H1 (cell line): ENCODE data around the gene TEX22. TPM values are rescaled to one million over a fixed set of nuclear protein-coding genes. Genes with fewer than 3 reads are reported as not detected.

Experiments used
- CTCF ChIA-PET: fragments of 300-600 bp; sonication (Branson Sonifier 250); formaldehyde crosslinking; loops from one replicate; lab custom pipeline; 2021; ENCODE audit not compliant: partially characterized antibody; lab: Charles Lee
- POLR2A ChIA-PET: fragments of 300-600 bp; sonication (Branson Sonifier 250); formaldehyde crosslinking; loops from one replicate; lab custom pipeline; 2021; ENCODE audit warnings: inconsistent platforms; ENCODE audit not compliant: partially characterized antibody; lab: Charles Lee
- DNase-seq, 2 experiments: peaks; one replicate each; pipeline versions ENCODE4 v3.0.0 to v3.0.0-alpha.2; 2010 to 2022; ENCODE audit warnings: low spot score in 2 of 2, low read depth in 1 of 2, mixed read lengths in 1 of 2
- FAIRE-seq: peaks from 2 replicates; lab custom pipeline; 2011; peaks lifted over from hg19 to GRCh38; lab: Jason Lieb, UNC
- H2AFZ ChIP-seq: 2 replicates; pipeline ENCODE4 v1.8.1; 2012; ENCODE audit warnings: low read length, inconsistent platforms
- H2AK5ac ChIP-seq: 2 replicates; pipeline ENCODE4 v1.6.1; 2013; ENCODE audit warnings: low read depth, low read length
- H2BK120ac ChIP-seq: replicated peaks from 2 replicates; pipeline ENCODE3; 2013; ENCODE audit warnings: low read depth, low read length, inconsistent platforms
- H2BK12ac ChIP-seq: 2 replicates; pipeline ENCODE4 v1.6.1; 2013; ENCODE audit warnings: low read depth, low read length
- H2BK15ac ChIP-seq: 2 replicates; pipeline ENCODE4 v1.6.1; 2013; ENCODE audit warnings: low read length
- H2BK20ac ChIP-seq: 2 replicates; pipeline ENCODE4 v1.6.1; 2013; ENCODE audit warnings: low read length
- H2BK5ac ChIP-seq: 2 replicates; pipeline ENCODE4 v1.6.1; 2013; ENCODE audit warnings: low read depth, low read length
- H3K14ac ChIP-seq: 2 replicates; pipeline ENCODE4 v1.6.1; 2013; ENCODE audit warnings: inconsistent platforms; ENCODE audit not compliant: insufficient read length
- H3K18ac ChIP-seq: 2 replicates; pipeline ENCODE4 v1.6.1; 2013; ENCODE audit warnings: low read length; ENCODE audit errors: extremely low read depth
- H3K23ac ChIP-seq: 2 replicates; pipeline ENCODE4 v1.6.1; 2013; ENCODE audit warnings: inconsistent platforms; ENCODE audit not compliant: insufficient read length
- H3K23me2 ChIP-seq: 2 replicates; pipeline ENCODE4 v1.6.1; 2013; ENCODE audit warnings: low read depth, low read length
- H3K27ac ChIP-seq: 2 replicates; pipeline ENCODE4 v1.6.1; 2011; ENCODE audit warnings: low read depth, low read length, inconsistent platforms
- H3K27me3 ChIP-seq, 4 experiments: replicated peaks in 1 of 4; 1 replicate in 1 of 4; 2 replicates in 3 of 4; pipeline versions ENCODE4 v1.6.1 to v1.8.1; 2011 to 2013; ENCODE audit warnings: low read length in 3 of 4, mild to moderate bottlenecking in 3 of 4, inconsistent platforms in 2 of 4, mixed read lengths in 2 of 4, moderate library complexity in 1 of 4; ENCODE audit not compliant: control insufficient read depth in 3 of 4, insufficient read depth in 3 of 4; ENCODE audit errors: extremely low read depth in 1 of 4
- H3K36me3 ChIP-seq, 4 experiments: 2 replicates each; pipeline versions ENCODE4 v1.6.1 to v1.8.1; 2011 to 2013; ENCODE audit warnings: mild to moderate bottlenecking in 4 of 4, low read length in 3 of 4, moderate library complexity in 2 of 4, control low read depth in 1 of 4, inconsistent platforms in 1 of 4; ENCODE audit not compliant: insufficient read depth in 4 of 4, control insufficient read depth in 2 of 4
- H3K4ac ChIP-seq: replicated peaks from 2 replicates; pipeline ENCODE3; 2013; ENCODE audit warnings: low read length, low read depth, mixed read lengths, inconsistent platforms; ENCODE audit not compliant: insufficient read length
- H3K4me1 ChIP-seq, 4 experiments: replicated peaks in 1 of 4; 1 replicate in 1 of 4; 2 replicates in 3 of 4; pipeline versions ENCODE4 v1.6.1 to v1.8.1; 2011 to 2013; ENCODE audit warnings: low read length in 3 of 4, inconsistent platforms in 2 of 4, mixed read lengths in 1 of 4; ENCODE audit not compliant: insufficient read depth in 4 of 4, control insufficient read depth in 3 of 4
- H3K4me2 ChIP-seq, 2 experiments: 2 replicates each; pipeline versions ENCODE4 v1.6.1 to v1.8.1; 2011 to 2013; ENCODE audit warnings: low read depth in 2 of 2, low read length in 2 of 2, control low read depth in 1 of 2, inconsistent platforms in 1 of 2, mild to moderate bottlenecking in 1 of 2; ENCODE audit not compliant: insufficient read depth in 1 of 2
- H3K4me3 ChIP-seq, 4 experiments: fragments of 200-600, 300-600 bp in 1 of 4; sonication (generic), shearing (Covaris generic), sonication (Bioruptor Twin) in 1 of 4; 2 replicates each; pipeline versions ENCODE4 v1.5.1 to v1.8.1; 2011 to 2016; ENCODE audit warnings: low read length in 4 of 4, low read depth in 3 of 4, control low read depth in 2 of 4, inconsistent platforms in 2 of 4, mild to moderate bottlenecking in 2 of 4, mixed read lengths in 1 of 4, moderate library complexity in 1 of 4; ENCODE audit not compliant: insufficient read depth in 2 of 4; ENCODE audit errors: extremely low read depth in 1 of 4
- H3K56ac ChIP-seq: replicated peaks from 2 replicates; pipeline ENCODE3; 2013; ENCODE audit warnings: low read depth, mild to moderate bottlenecking, mixed read lengths, low read length, inconsistent platforms; ENCODE audit not compliant: insufficient read length
- H3K79me1 ChIP-seq: 2 replicates; pipeline ENCODE4 v1.6.1; 2013; ENCODE audit warnings: low read depth, low read length, control low read depth
- H3K79me2 ChIP-seq, 2 experiments: 2 replicates each; pipeline versions ENCODE4 v1.6.1 to v1.8.1; 2012 to 2013; ENCODE audit warnings: low read length in 2 of 2, mild to moderate bottlenecking in 2 of 2, inconsistent platforms in 1 of 2; ENCODE audit not compliant: insufficient read depth in 2 of 2, control insufficient read depth in 1 of 2
- H3K9ac ChIP-seq, 4 experiments: replicated peaks in 1 of 4; 1 replicate in 1 of 4; 2 replicates in 3 of 4; pipeline versions ENCODE4 v1.6.1 to v1.8.1; 2011 to 2013; ENCODE audit warnings: low read depth in 3 of 4, low read length in 3 of 4, control low read depth in 2 of 4, mild to moderate bottlenecking in 2 of 4, moderate library complexity in 2 of 4, inconsistent platforms in 1 of 4; ENCODE audit errors: extremely low read depth in 1 of 4
- H3K9me3 ChIP-seq, 2 experiments: 2 replicates each; pipeline versions ENCODE4 v1.6.1 to v1.8.1; 2012 to 2013; ENCODE audit warnings: mild to moderate bottlenecking in 2 of 2, moderate library complexity in 2 of 2, control low read depth in 1 of 2, inconsistent platforms in 1 of 2, low read depth in 1 of 2, low read length in 1 of 2, mixed read lengths in 1 of 2; ENCODE audit not compliant: insufficient read depth in 2 of 2
- H4K20me1 ChIP-seq, 2 experiments: replicated peaks in 1 of 2; 2 replicates each; pipeline versions ENCODE3 to v1.8.1; 2011 to 2013; ENCODE audit warnings: inconsistent platforms in 2 of 2, low read length in 2 of 2, mild to moderate bottlenecking in 1 of 2; ENCODE audit not compliant: insufficient read depth in 2 of 2, control insufficient read depth in 1 of 2
- H4K5ac ChIP-seq: 2 replicates; pipeline ENCODE4 v1.6.1; 2013; ENCODE audit warnings: low read length, low read depth, mixed read lengths, inconsistent platforms; ENCODE audit not compliant: insufficient read length
- H4K8ac ChIP-seq: 2 replicates; pipeline ENCODE4 v1.8.0; 2013; ENCODE audit warnings: mild to moderate bottlenecking, moderate library complexity, low read length, inconsistent platforms; ENCODE audit not compliant: insufficient read depth; ENCODE audit errors: extremely low read depth
- H4K91ac ChIP-seq: replicated peaks from 2 replicates; pipeline ENCODE3; 2013; ENCODE audit warnings: low read length, mixed read lengths, inconsistent platforms; ENCODE audit not compliant: insufficient read length
- CEBPB ChIP-seq: IDR thresholded peaks from 2 replicates; pipeline ENCODE4 v1.6.1; 2012; ENCODE audit warnings: low read depth, low read length
- NRF1 ChIP-seq: IDR thresholded peaks from 2 replicates; pipeline ENCODE4 v1.6.1; 2011; ENCODE audit warnings: mild to moderate bottlenecking, low read depth, low read length, improper control_type of control experiment
- WGBS, 2 experiments: shearing (Covaris generic) in 1 of 2; methylation state at CpG; one replicate each; pipeline versions ENCODE4 v1.1.6 to v1.1.7; 2013 to 2015; ENCODE audit warnings: low lambda C conversion rate in 2 of 2, mixed read lengths in 2 of 2, inconsistent platforms in 1 of 2, low coverage in 1 of 2, missing lambda C conversion rate in 1 of 2; ENCODE audit not compliant: insufficient replicate concordance in 2 of 2, insufficient coverage in 1 of 2, insufficient read length in 1 of 2; ENCODE audit errors: extremely low coverage in 1 of 2, missing lambda C conversion rate in 1 of 2; 5-methylcytosine and 5-hydroxymethylcytosine counted together
- polyA plus RNA-seq, 7 experiments: library from polyadenylated mRNA; depleted of rRNA in 3 of 7; stranded (reverse) in 5 of 7; unstranded in 2 of 7; fragments of >200 nt in 5 of 7; fragments of 200-250 nt in 2 of 7; gene quantifications; 1 replicate in 5 of 7; 2 replicates in 1 of 7; 4 replicates in 1 of 7; pipeline versions ENCODE4 v1.2.1 to v1.2.3, GENCODE V29; 2011 to 2013; ENCODE audit warnings: missing spikeins in 2 of 7, mixed read lengths in 2 of 7
- total RNA-seq: library from RNA; stranded (reverse); fragmentation: NEBNext Ultra II Directional; extraction: Animal tissue kit (Norgen Biotek cat#: 25700); gene quantifications from 2 replicates; pipeline ENCODE4 v1.2.1, GENCODE V29; 2021

The TEX22 gene
- total and polyA plus RNA-seq, 2 of the 8 experiments (the other 6 are each of a cell fraction or from before 2014, with no cell fraction given) = 0.24 to 0.39 TPM

GRCh38 chr14:105387530-105387922 is 10.8 kb upstream of the TEX22 start:
- Histone ChIP-seq H3K4ac (no peak overlapping the region), H3K27ac (no peak overlapping the region), H2BK12ac (no peak overlapping the region), H3K9me3 (no peaks in the 10 kb centered on the region), H2AK5ac (no peak overlapping the region), H3K4me1 (no peaks in the 10 kb centered on the region), H4K91ac (no peak overlapping the region), H4K8ac (no peak overlapping the region), H3K36me3 (peaks cover 3 to 25% (median 9%) of the 10 kb centered on the region in 4 experiments; a peak in 5 of 8 replicates), H3K56ac (no peak overlapping the region), H3K4me2 (no peak overlapping the region), H3K9ac (no peak overlapping the region), H3K4me3 (no peak overlapping the region), H3K79me2 (no peaks in the 10 kb centered on the region), H2BK15ac (no peak overlapping the region), H2AFZ (no peak overlapping the region), H2BK5ac (no peak overlapping the region), H3K18ac (no peak overlapping the region), H3K14ac (no peak overlapping the region), H4K5ac (no peak overlapping the region), H2BK20ac (no peak overlapping the region), H4K20me1 (peaks cover 0 to 8% of the 10 kb centered on the region in 2 experiments), H3K23me2 (no peaks in the 10 kb centered on the region), H2BK120ac (no peak overlapping the region), H3K79me1 (no peaks in the 10 kb centered on the region; the same call in 1 of the 2 replicates), H3K27me3 (no peaks in the 10 kb centered on the region), H3K23ac (no peak overlapping the region)
- TF ChIP-seq NRF1 (no peak), CEBPB (no peak)
- 95% methylated on average over 10 of the region's 10 CpGs; no CpG with 5 or more reads in 1 of the 2 experiments for WGBS, 2 experiments
- POLR2A ChIA-PET = no interaction called here
- DNase-seq (no peak), FAIRE-seq (no peak)
- CTCF ChIA-PET = no interaction called here
